Panc1 (cell line): ENCODE results near the gene RNF125. TPM values are rescaled to one million over a fixed set of nuclear protein-coding genes. Genes with fewer than 3 reads are reported as not detected.

Source experiments
- ATAC-seq: fragments of 200-7000 bp; cut with Tn5 transposase; 2 replicates; pipeline ENCODE4 v1.9.1; 2020; ENCODE audit warnings: mild to moderate bottlenecking, moderate library complexity
- BruUV-seq: library from RNA; stranded (reverse); fragments of 400-500 nt; replicated peaks from 2 replicates; lab custom pipeline; 2021; lab: Mats Ljungman, UMichigan
- CTCF ChIA-PET: fragments of 300-600 bp; sonication (Branson Sonifier 250); formaldehyde crosslinking; loops from one replicate; lab custom pipeline; 2022; ENCODE audit warnings: antibody characterized with exemption; lab: Charles Lee
- POLR2A ChIA-PET: fragments of 300-600 bp; sonication (Branson Sonifier 250); formaldehyde crosslinking; loops from one replicate; lab custom pipeline; 2022; ENCODE audit warnings: antibody characterized with exemption; lab: Charles Lee
- DNase-seq: peaks from one replicate; pipeline ENCODE4 v3.0.0-alpha.2; 2010; ENCODE audit warnings: low read depth, low spot score
- H3K27ac ChIP-seq: 2 replicates; pipeline ENCODE4 v1.5.1; 2011; ENCODE audit warnings: mild to moderate bottlenecking, low read length, inconsistent platforms
- H3K27me3 ChIP-seq: fragments of 200-500 bp; sonication (Bioruptor generic); 2 replicates; pipeline ENCODE4 v1.6.0; 2014; ENCODE audit warnings: low read length, inconsistent platforms; ENCODE audit not compliant: control insufficient read depth, insufficient read depth
- H3K36me3 ChIP-seq: fragments of 200-500 bp; sonication (Bioruptor generic); 2 replicates; pipeline ENCODE4 v1.5.1; 2014; ENCODE audit warnings: inconsistent platforms, mild to moderate bottlenecking, low read length, moderate library complexity; ENCODE audit not compliant: control insufficient read depth, insufficient read depth
- H3K4me1 ChIP-seq: 2 replicates; pipeline ENCODE4 v1.5.1; 2011; ENCODE audit warnings: inconsistent platforms, mild to moderate bottlenecking, low read length, moderate library complexity; ENCODE audit not compliant: control insufficient read depth, insufficient read depth
- H3K4me3 ChIP-seq, 2 experiments: 2 replicates each; pipeline ENCODE4 v1.5.1; 2011 to 2012; ENCODE audit warnings: low read depth in 2 of 2, low read length in 2 of 2, mild to moderate bottlenecking in 2 of 2, inconsistent platforms in 1 of 2, moderate library complexity in 1 of 2
- H3K9me3 ChIP-seq: fragments of 200-500 bp; sonication (Bioruptor generic); 2 replicates; pipeline ENCODE4 v1.5.1; 2014; ENCODE audit warnings: low read depth, mild to moderate bottlenecking, inconsistent platforms, low read length, moderate library complexity; ENCODE audit not compliant: control insufficient read depth, insufficient read depth
- CTCF ChIP-seq: fragments of 450-650 bp; IDR thresholded peaks from 2 replicates; pipeline ENCODE4 v1.5.1; 2017; ENCODE audit warnings: mild to moderate bottlenecking
- POLR2AphosphoS5 ChIP-seq: IDR thresholded peaks from 2 replicates; pipeline ENCODE4 v1.6.1; 2012; ENCODE audit warnings: mild to moderate bottlenecking, low read depth, low read length, moderate library complexity
- REST ChIP-seq, 2 experiments: IDR thresholded peaks; 2 replicates each; pipeline ENCODE4 v1.6.1; 2011 to 2012; ENCODE audit warnings: low read depth in 2 of 2, control low read depth in 1 of 2, low read length in 1 of 2, mild to moderate bottlenecking in 1 of 2, moderate library complexity in 1 of 2; ENCODE audit not compliant: insufficient read depth in 1 of 2
- SIN3A ChIP-seq: IDR thresholded peaks from 2 replicates; pipeline ENCODE4 v1.6.1; 2012; ENCODE audit warnings: low read depth, mild to moderate bottlenecking, low read length, moderate library complexity, borderline replicate concordance; ENCODE audit not compliant: insufficient read depth
- TCF7L2 ChIP-seq: IDR thresholded peaks from 2 replicates; pipeline ENCODE4 v1.6.1; 2011; ENCODE audit warnings: mild to moderate bottlenecking, low read depth, low read length, inconsistent platforms
- in situ Hi-C: cut with HindIII; loops from 2 replicates; pipeline ENCODE4 v1.10.0; 2016; ENCODE audit warnings: low sequenced_read_pairs, low pct_unique_long_range_greater_than_20kb
- intact Hi-C: fragments of 100-400 bp; cut with micrococcal nuclease; formaldehyde crosslinking; loops from one replicate; pipeline ENCODE4 v1.10.0; 2022; ENCODE audit not compliant: unreplicated experiment
- total RNA-seq: library from RNA; stranded (reverse); gene quantifications from one replicate; pipeline ENCODE4 v1.2.1, GENCODE V29; 2021; ENCODE audit not compliant: unreplicated experiment

The RNF125 gene
- total RNA-seq, 1 experiment from 2014 or later: 0.57 TPM

GRCh38 chr18:32042337-32042736 is 23.7 kb downstream of the RNF125 start:
- TF ChIP-seq TCF7L2: no peak
- TF ChIP-seq SIN3A: no peak
- no peak for TF ChIP-seq CTCF
- TF ChIP-seq REST (IDR thresholded peaks at IDR 0.05; ENCODE audit: insufficient read depth in 1 of 2, low read depth in 2 of 2, low read length in 1 of 2): no peak
- no peak for TF ChIP-seq POLR2AphosphoS5
- Histone ChIP-seq H3K36me3 (no peaks in the 10 kb centered on the region), H3K9me3 (no peaks in the 10 kb centered on the region), H3K27ac (no peak overlapping the region), H3K4me1 (no peaks in the 10 kb centered on the region), H3K4me3 (no peak overlapping the region), H3K27me3 (no peaks in the 10 kb centered on the region)
- intact Hi-C loops: no loop called here
- ATAC-seq: no peak
- no TSS peak for BruUV-seq
- POLR2A ChIA-PET: no interaction called here
- CTCF ChIA-PET: no interaction called here
- DNase-seq: no peak
- in situ Hi-C loops: no loop called here

- no peaks in the 10 kb centered on the region for H3K27me3 ChIP-seq
- H3K36me3 ChIP-seq: no peaks in the 10 kb centered on the region
- no peak overlapping the region for H3K27ac ChIP-seq
- in situ Hi-C loops (no loop called here), intact Hi-C loops (no loop called here)
- DNase-seq (no peak), ATAC-seq (no peak)
- BruUV-seq: no TSS peak
- H3K9me3 ChIP-seq: no peaks in the 10 kb centered on the region
- TF ChIP-seq SIN3A (no peak), CTCF (no peak), TCF7L2 (no peak), REST (IDR thresholded peaks at IDR 0.05; ENCODE audit: insufficient read depth in 1 of 2, low read depth in 2 of 2, low read length in 1 of 2) (no peak), POLR2AphosphoS5 (no peak)
- ChIA-PET CTCF (no interaction called here), POLR2A (interaction anchor here (0.5 kb wide), 1 partner anchor 199 kb away, joined by 8 read pairs; no protein-coding TSS in a partner anchor)
- no peaks in the 10 kb centered on the region for H3K4me1 ChIP-seq
- no peak overlapping the region for H3K4me3 ChIP-seq
Observed at GRCh38 chr18:32048507-32049091, 30.0 kb downstream of the RNF125 start.
